Thyroid gland (tissue), 4 donors: ENCODE results near the gene KLF3. TPM values are rescaled to one million over a fixed set of nuclear protein-coding genes. Genes with fewer than 3 reads are reported as not detected.

Experiments used
- DNase-seq, 2 donors: peaks; one replicate each; pipeline ENCODE4 v3.0.0-alpha.2; 2019
- H3K27ac ChIP-seq, 3 donors: fragments of 200-600 bp; sonication (generic); 1 replicate in 2 of 3; 2 replicates in 1 of 3; pipeline ENCODE4 v1.5.1; 2016 to 2019; ENCODE audit warnings: mild to moderate bottlenecking in 1 of 3, moderate library complexity in 1 of 3
- H3K27me3 ChIP-seq: fragments of 200-600 bp; sonication (generic); one replicate; pipeline ENCODE4 v1.5.1; 2019
- H3K36me3 ChIP-seq, 2 donors: fragments of 200-600 bp; sonication (generic); one replicate each; pipeline ENCODE4 v1.5.1; 2016 to 2019
- H3K4me1 ChIP-seq, 2 donors: fragments of 200-600 bp; sonication (generic); one replicate each; pipeline ENCODE4 v1.5.1; 2017 to 2019
- H3K4me3 ChIP-seq, 3 donors: fragments of 200-600 bp; sonication (generic); replicated peaks in 1 of 3; 1 replicate in 2 of 3; 2 replicates in 1 of 3; pipeline ENCODE4 v1.5.1; 2016; ENCODE audit warnings: mild to moderate bottlenecking in 1 of 3
- H3K9me3 ChIP-seq: fragments of 200-600 bp; sonication (generic); one replicate; pipeline ENCODE4 v1.5.1; 2017
- CTCF ChIP-seq, 6 experiments: fragments of 200-600 bp in 3 of 6; fragments of 450-650 bp in 3 of 6; sonication (generic) in 3 of 6; IDR thresholded peaks; one replicate each; pipeline ENCODE4 v1.5.1; 2016 to 2019; ENCODE audit warnings: antibody characterized with exemption in 6 of 6, mild to moderate bottlenecking in 2 of 6, inconsistent platforms in 1 of 6, moderate library complexity in 1 of 6
- POLR2A ChIP-seq, 2 donors: fragments of 450-650 bp; IDR thresholded peaks; one replicate each; pipeline ENCODE4 v1.6.1; 2017; ENCODE audit warnings: antibody characterized with exemption in 2 of 2, mild to moderate bottlenecking in 2 of 2, moderate library complexity in 1 of 2
- WGBS, 2 donors: methylation state at CpG; one replicate each; pipeline ENCODE4 v1.1.5; 2017; 5-methylcytosine and 5-hydroxymethylcytosine counted together
- intact Hi-C: fragments of 100-400 bp; cut with DNase I; formaldehyde crosslinking; loops from one replicate; pipeline ENCODE4 v1.15.1; 2023
- total RNA-seq, 4 donors: library from RNA; depleted of rRNA; stranded (reverse); fragments of >200 nt; gene quantifications; one replicate each; pipeline ENCODE4 v1.2.3, GENCODE V29; 2016

KLF3 gene
- total RNA-seq, 4 donors from 2014 or later = 60.4 to 71.2 (median 64.8) TPM

DNA sequence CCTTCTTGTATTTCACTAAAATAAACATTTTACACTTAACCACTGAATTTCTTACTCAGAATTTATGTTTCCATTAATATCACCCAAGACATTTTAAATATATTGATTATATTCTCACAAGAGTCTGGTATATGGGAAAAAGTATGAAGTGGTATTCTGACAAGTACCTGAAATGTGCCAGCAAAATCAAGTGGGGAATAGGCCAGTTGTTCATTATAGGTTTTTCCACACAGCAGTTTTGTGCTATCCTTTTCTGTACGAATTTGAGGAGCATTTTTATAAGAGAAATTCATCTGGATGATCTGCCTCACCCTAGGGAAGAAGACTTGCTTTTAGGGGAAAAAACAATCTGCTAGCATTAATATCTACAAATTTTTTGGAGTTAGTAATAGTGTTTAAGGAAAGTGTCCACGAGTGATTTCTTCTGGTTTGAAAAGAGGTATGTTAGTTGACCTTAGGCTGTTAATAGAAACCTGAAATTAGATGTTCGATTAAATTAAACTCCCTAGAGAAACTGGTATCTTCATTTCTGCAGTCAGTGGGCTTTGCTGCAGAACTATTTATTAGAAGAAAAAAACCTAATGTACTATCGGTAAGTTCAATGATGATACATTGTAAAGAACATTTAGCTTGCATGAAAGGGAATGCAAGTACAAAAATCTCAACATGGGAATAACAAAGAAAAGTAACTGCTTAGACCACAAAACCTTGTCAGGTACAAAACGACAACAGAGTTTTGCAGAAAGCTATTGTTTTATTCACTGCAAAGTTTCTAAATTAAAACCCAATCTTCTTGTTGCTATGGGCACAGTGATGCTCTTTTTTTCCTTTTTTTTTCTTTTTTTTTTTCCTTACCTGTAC lies 1.8 kb downstream of the KLF3 start:
- no peaks in the 10 kb centered on the region for H3K9me3 ChIP-seq
- no peaks in the 10 kb centered on the region for H3K27me3 ChIP-seq
- no peaks in the 10 kb centered on the region for H3K36me3 ChIP-seq
- intact Hi-C loops = no loop called here
- H3K27ac ChIP-seq = peak overlapping the region; percentile 97 to 99 (median 99)
- 10 to 12% methylated on average over 5 of the region's 5 CpGs for WGBS, 2 donors
- peak overlapping the region; percentile 61 to 87 (median 80) for H3K4me3 ChIP-seq
- TF ChIP-seq POLR2A (IDR thresholded peaks at IDR 0.05) = no peak
- TF ChIP-seq CTCF (IDR thresholded peaks at IDR 0.05) = no peak
- H3K4me1 ChIP-seq = peaks cover 41 to 50% of the 10 kb centered on the region in 2 donors
- no peak for DNase-seq

DNA sequence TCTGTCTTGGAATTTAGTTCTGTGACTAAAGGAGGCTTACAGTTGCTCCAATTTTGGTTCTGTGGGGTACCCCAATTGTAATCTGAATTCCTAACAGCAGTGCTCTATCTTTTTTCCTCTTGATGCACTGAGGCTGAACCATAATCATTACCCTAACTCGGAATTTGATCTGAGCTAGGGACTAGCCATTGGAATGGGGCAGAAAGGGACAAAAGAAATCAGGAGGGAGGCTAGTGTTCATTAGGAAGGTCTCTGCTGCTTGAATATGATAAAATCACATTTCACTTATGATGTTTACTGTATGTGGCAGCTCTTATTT lies 2.7 kb downstream of the KLF3 start:
- 0 to 9% methylated on average over 1 of the region's 1 CpG for WGBS, 2 donors
- TF ChIP-seq POLR2A (IDR thresholded peaks at IDR 0.05) (no peak), CTCF (IDR thresholded peaks at IDR 0.05) (no peak)
- no peaks in the 10 kb centered on the region for H3K27me3 ChIP-seq
- intact Hi-C loops = no loop called here
- peaks cover 51 to 59% of the 10 kb centered on the region in 2 donors for H3K4me1 ChIP-seq
- H3K4me3 ChIP-seq = peak overlapping the region in 1 of 3 donors; percentile 87
- no peaks in the 10 kb centered on the region for H3K36me3 ChIP-seq
- H3K9me3 ChIP-seq = no peaks in the 10 kb centered on the region
- DNase-seq = no peak
- H3K27ac ChIP-seq = peak overlapping the region; percentile 97 to 99 (median 99)

DNA sequence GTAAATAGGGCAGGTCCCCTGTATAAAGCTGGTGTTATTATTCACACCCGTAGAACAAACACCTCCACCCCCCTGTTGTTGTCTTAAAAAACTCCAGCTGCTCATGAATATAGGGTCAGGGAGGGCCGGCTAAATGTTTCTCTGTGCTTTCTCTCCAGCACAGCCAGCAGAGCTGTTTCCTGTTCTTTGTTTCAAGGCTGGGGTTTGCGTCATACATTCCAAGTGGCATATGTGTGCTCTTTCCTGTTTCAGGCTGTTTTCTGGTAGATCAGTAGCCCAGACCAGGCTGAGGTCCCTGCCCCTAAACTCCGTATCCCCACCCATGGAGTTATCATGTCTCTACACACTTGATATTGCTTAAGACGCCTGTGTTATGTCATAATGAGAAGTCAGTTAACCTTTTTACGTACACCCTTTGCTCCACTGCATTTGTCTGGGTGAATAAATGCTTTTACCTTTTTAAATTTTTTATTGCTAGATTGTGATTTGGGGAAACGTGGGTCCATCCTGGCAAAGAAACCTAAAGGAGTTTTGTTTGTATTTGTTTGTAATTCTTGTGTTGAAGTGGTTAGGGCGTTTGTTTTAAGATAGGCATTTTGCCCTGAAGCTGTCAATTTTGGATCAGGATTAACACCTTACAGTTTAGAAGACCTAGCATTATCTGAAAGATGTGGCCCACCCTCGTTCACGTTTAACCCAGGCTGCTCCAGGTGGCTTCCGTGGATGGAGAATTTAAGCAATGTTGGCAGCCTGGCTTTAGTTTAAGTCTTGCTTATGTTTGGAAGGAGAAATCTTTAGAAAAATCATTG lies 3.3 kb downstream of the KLF3 start:
- peak; percentile 73 for DNase-seq
- intact Hi-C loops = no loop called here
- TF ChIP-seq CTCF (IDR thresholded peaks at IDR 0.05) (no peak), POLR2A (IDR thresholded peaks at IDR 0.05) (peak in 1 of 2 donors; percentile 78)
- Histone ChIP-seq H3K4me3 (peak overlapping the region in 2 of 3 donors; percentile 25 to 87), H3K27ac (peak overlapping the region; percentile 97 to 99 (median 99)), H3K9me3 (no peaks in the 10 kb centered on the region), H3K4me1 (peaks cover 56 to 59% of the 10 kb centered on the region in 2 donors), H3K36me3 (no peaks in the 10 kb centered on the region), H3K27me3 (no peaks in the 10 kb centered on the region)
- 4 to 6% methylated on average over 11 of the region's 11 CpGs for WGBS, 2 donors

GRCh38 chr4:38668203-38668971 lies 4.4 kb downstream of the KLF3 start:
- DNase-seq = no peak
- Histone ChIP-seq H3K27ac (peak overlapping the region; percentile 97 to 99 (median 99)), H3K27me3 (no peaks in the 10 kb centered on the region), H3K9me3 (no peaks in the 10 kb centered on the region), H3K4me3 (no peak overlapping the region), H3K36me3 (no peaks in the 10 kb centered on the region), H3K4me1 (peaks cover 64 to 67% of the 10 kb centered on the region in 2 donors)
- intact Hi-C loops = no loop called here
- no peak for TF ChIP-seq CTCF (IDR thresholded peaks at IDR 0.05)
- TF ChIP-seq POLR2A (IDR thresholded peaks at IDR 0.05) = no peak
- WGBS, 2 donors = 44 to 45% methylated on average over 2 of the region's 2 CpGs
